ENCODE measurements around the gene TMBIM6.

The TMBIM6 gene

DNA sequence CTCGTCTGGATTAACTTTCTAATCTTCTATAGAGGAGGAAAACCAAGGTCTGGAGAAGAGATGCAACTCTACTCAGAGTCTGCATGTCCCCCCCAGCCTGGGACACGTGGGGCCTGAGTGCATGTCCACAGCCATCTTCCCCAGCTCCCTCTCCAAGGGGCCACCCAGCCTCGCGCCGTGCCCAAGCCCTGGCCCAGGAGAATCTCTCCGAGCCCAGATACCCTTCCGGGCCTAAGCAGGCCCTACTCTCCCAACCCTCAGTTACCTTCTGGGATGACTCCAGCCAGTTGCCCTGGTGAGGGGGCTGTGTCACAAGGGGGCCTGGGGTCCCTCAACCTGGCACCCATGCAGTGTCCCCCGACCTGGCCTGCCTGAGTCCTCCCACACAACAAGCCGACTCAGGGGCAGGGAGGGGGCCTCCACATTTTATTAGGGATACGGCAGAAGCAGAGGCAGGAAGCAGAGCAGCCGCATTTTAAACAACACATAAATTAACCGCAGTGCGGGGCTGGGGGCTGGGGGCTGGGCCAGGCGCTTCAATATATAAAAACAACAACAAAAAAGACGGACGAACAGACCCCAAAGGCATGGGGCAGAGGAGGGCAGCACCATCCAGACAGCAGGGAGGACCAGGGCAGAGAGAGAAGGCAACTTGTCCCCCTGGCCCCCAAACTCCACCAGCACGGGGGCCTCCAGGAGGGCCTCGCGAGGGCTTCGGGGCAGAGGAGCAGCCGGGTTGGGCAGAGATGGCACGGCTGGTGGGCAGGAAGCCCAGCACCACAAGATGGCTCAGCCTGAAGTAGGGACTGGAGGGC lies 49.6 kb downstream of the TMBIM6 start:
- peaks cover 20% of the 10 kb centered on the region for H3K36me3 Mint-ChIP-seq (ENCODE audit: low read depth)
- TF ChIP-seq, protein P1, sequence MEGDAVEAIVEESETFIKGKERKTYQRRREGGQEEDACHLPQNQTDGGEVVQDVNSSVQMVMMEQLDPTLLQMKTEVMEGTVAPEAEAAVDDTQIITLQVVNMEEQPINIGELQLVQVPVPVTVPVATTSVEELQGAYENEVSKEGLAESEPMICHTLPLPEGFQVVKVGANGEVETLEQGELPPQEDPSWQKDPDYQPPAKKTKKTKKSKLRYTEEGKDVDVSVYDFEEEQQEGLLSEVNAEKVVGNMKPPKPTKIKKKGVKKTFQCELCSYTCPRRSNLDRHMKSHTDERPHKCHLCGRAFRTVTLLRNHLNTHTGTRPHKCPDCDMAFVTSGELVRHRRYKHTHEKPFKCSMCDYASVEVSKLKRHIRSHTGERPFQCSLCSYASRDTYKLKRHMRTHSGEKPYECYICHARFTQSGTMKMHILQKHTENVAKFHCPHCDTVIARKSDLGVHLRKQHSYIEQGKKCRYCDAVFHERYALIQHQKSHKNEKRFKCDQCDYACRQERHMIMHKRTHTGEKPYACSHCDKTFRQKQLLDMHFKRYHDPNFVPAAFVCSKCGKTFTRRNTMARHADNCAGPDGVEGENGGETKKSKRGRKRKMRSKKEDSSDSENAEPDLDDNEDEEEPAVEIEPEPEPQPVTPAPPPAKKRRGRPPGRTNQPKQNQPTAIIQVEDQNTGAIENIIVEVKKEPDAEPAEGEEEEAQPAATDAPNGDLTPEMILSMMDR (IDR thresholded peaks at IDR 0.05; ENCODE audit: unreplicated experiment in 3 of 3), result no peak
- peak overlapping the region in 2 of 3 experiments; percentile 5 to 63 for H3K27ac Mint-ChIP-seq
- H3K9me3 Mint-ChIP-seq, result no peaks in the 10 kb centered on the region
- H3K4me1 Mint-ChIP-seq, result peaks cover 5% of the 10 kb centered on the region
- H3K27me3 Mint-ChIP-seq (ENCODE audit: low read depth), result no peaks in the 10 kb centered on the region
- no peak overlapping the region for H3K4me3 Mint-ChIP-seq

DNA sequence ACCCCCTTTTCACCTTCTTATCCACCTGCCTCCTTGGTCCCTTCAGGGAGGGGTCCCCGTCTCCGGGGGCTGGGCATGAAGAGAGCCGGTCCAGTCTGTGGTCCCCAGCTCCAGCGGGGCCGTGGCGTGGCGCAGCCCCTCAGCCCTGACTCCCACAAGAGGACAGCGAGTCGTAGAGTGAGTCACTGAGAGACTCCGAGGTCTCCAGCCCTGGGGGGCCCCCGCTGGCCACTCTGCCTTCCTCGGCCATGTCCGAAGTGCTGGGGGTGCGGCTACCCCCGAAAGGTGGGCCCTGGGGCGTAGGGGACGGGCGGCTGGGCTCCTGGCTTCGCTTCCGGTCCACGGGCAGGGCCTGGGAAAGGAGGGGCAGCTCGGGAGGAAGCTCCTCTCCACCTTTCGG lies 50.3 kb downstream of the TMBIM6 start:
- H3K9me3 Mint-ChIP-seq, result no peaks in the 10 kb centered on the region
- TF ChIP-seq, protein P1 (IDR thresholded peaks at IDR 0.05; ENCODE audit: unreplicated experiment in 3 of 3), result no peak
- no peak overlapping the region for H3K4me3 Mint-ChIP-seq
- peaks cover 20% of the 10 kb centered on the region for H3K36me3 Mint-ChIP-seq (ENCODE audit: low read depth)
- no peaks in the 10 kb centered on the region for H3K27me3 Mint-ChIP-seq (ENCODE audit: low read depth)
- H3K4me1 Mint-ChIP-seq, result peaks cover 5% of the 10 kb centered on the region
- H3K27ac Mint-ChIP-seq, result no peak overlapping the region

DNA sequence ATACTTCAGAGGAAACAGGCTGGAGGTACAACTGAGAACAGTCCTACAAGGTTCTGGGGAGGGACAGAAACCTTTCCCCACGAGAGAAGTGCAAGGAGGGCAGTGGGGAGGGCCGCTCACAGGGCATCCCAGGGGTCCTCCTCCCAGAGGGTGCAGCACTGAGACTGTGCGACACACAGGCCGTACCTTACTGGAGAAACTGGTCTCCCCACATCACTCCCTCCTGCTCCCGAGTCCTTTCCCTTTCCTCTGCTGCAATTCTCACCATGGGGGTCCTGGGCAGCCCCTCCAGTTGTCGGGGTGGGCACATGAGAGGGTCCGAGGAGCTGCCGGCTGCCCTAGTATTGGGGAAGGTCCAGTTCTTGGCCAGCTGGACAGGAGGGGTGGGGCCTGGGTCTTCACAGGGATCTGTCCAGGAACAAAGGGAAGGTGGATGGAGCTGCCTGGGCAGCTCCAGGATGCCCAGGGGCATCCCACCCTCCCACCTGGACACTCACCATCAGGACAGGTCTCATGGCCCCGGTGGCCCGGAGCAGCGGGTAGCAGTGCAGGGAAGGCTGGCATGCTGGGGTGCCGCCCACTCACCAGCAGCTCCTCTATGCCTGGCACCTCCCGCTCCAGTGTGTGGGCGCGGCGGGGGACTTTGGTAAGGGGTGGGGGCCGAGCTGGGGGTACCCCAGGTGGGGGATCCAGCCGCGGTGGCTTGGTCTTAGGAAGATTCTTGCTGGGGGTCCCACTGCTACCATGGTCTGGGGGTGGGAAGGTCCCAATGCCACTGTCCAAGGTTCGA lies 51.0 kb downstream of the TMBIM6 start:
- H3K4me1 Mint-ChIP-seq, result peaks cover 4% of the 10 kb centered on the region
- TF ChIP-seq, protein P1 (IDR thresholded peaks at IDR 0.05; ENCODE audit: unreplicated experiment in 3 of 3), result no peak
- no peak overlapping the region for H3K27ac Mint-ChIP-seq

DNA sequence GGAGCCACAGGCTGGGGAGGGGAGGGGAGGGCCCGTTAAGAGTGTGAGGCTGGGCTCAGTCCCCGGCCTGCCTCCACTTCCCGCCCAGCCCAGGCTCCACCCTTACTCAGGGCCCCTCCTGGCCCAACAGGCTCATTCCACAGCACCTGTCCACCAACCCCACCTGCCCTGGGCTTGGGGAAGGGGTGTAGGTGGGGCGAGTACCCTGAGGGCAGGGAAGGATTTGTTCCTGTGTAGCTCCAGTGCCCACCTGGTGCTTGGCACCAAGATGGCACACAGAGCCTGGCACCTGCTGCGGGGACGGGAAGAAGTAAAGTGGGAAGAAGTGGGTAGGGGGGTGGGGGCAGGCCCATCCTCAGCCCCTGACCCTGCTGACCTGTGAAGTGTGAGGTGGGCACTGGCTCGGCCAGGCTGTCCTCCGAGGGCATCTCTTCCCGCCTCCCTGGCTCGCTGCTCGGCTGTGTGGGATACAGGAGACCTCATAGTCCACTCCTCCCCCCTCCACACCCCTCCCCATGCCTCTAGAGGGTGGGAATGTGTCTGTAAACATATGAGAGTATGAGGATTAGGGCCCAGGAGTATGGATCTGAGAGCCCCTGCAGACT lies 51.7 kb downstream of the TMBIM6 start:
- no peak overlapping the region for H3K27ac Mint-ChIP-seq
- H3K4me1 Mint-ChIP-seq, result no peaks in the 10 kb centered on the region
- no peaks in the 10 kb centered on the region for H3K27me3 Mint-ChIP-seq (ENCODE audit: low read depth)
- peaks cover 14% of the 10 kb centered on the region for H3K36me3 Mint-ChIP-seq (ENCODE audit: low read depth)
- no peaks in the 10 kb centered on the region for H3K9me3 Mint-ChIP-seq
- TF ChIP-seq, protein P1 (IDR thresholded peaks at IDR 0.05; ENCODE audit: unreplicated experiment in 3 of 3), result no peak
- no peak overlapping the region for H3K4me3 Mint-ChIP-seq

More for the DNA sequence above, 51.0 kb downstream of the TMBIM6 start:
- Mint-ChIP-seq H3K4me3 (no peak overlapping the region), H3K36me3 (ENCODE audit: low read depth) (peaks cover 19% of the 10 kb centered on the region), H3K9me3 (no peaks in the 10 kb centered on the region), H3K27me3 (ENCODE audit: low read depth) (no peaks in the 10 kb centered on the region)

DNA sequence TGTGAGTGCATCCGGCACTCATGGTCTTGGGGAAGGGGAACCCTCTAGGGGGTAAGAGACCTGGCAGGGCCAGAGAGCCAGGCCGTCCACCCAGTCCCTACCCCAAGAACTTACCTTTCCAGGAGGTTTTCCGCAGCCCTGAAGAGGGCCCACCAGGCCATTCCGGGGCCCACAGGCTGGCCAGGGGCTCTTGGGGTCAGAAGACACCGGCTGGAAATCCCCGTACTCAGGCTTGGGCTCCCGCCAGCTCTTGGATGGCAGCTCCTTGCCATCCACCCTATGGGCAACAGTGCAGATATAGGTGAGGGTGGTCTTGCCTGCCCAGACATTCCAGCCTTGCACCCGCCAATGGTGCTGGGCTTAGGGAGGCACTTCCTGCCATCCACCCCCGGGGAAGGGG lies 52.3 kb downstream of the TMBIM6 start:
- Mint-ChIP-seq H3K27me3 (ENCODE audit: low read depth) (no peaks in the 10 kb centered on the region), H3K4me1 (no peaks in the 10 kb centered on the region), H3K4me3 (no peak overlapping the region), H3K36me3 (ENCODE audit: low read depth) (peaks cover 14% of the 10 kb centered on the region), H3K9me3 (no peaks in the 10 kb centered on the region), H3K27ac (no peak overlapping the region)
- TF ChIP-seq, protein P1 (IDR thresholded peaks at IDR 0.05; ENCODE audit: unreplicated experiment in 3 of 3), result no peak

Measured in nephron (organoid).